Amniotic epithelial cell (primary cell): Measurements from ENCODE around the gene GPHN.
"Not testable (repeated sequence)": the region's sequence is repeated elsewhere in the genome, so short reads cannot be mapped to it uniquely, and the experiment has no call there.

Source experiments
- DNase-seq: peaks from one replicate; pipeline ENCODE4 v3.0.0-alpha.2; 2010; ENCODE audit warnings: low read depth

The GPHN gene

GRCh38 chr14:67059596-67059995 is 551.6 kb downstream of the GPHN start:
- no peak for DNase-seq

GRCh38 chr14:67060546-67060945 is 552.6 kb downstream of the GPHN start:
- no peak for DNase-seq

- DNase-seq, result not testable (repeated sequence)
Measured at GRCh38 chr14:67067070-67067814, 559.3 kb downstream of the GPHN start.

GRCh38 chr14:67068251-67068650 is 560.3 kb downstream of the GPHN start:
- DNase-seq, result peak; percentile 35

GRCh38 chr14:67071506-67071905 is 563.6 kb downstream of the GPHN start:
- no peak for DNase-seq

- no peak for DNase-seq
Measured at GRCh38 chr14:67077921-67078320, 570.0 kb downstream of the GPHN start.

- DNase-seq, result no peak
Measured at GRCh38 chr14:67079846-67080245, 571.9 kb downstream of the GPHN start.

- DNase-seq, result no peak
Measured at GRCh38 chr14:67108230-67108629, 600.3 kb downstream of the GPHN start.

- no peak for DNase-seq
Measured at GRCh38 chr14:67111022-67111421, 603.1 kb downstream of the GPHN start.

GRCh38 chr14:67112344-67112743 is 604.4 kb downstream of the GPHN start:
- DNase-seq, result no peak

GRCh38 chr14:67127174-67127573 is 619.2 kb downstream of the GPHN start:
- no peak for DNase-seq

GRCh38 chr14:67129768-67130167 is 621.8 kb downstream of the GPHN start:
- no peak for DNase-seq

- DNase-seq, result no peak
Measured at GRCh38 chr14:67131691-67132090, 623.7 kb downstream of the GPHN start.

- DNase-seq, result no peak
Measured at GRCh38 chr14:67133144-67133543, 625.2 kb downstream of the GPHN start.

GRCh38 chr14:67133595-67134441 is 625.9 kb downstream of the GPHN start:
- DNase-seq, result no peak

GRCh38 chr14:67137744-67138371 is 629.9 kb downstream of the GPHN start:
- peak; percentile 15 for DNase-seq

GRCh38 chr14:67140556-67140955 is 632.6 kb downstream of the GPHN start:
- no peak for DNase-seq

GRCh38 chr14:67141146-67141900 is 633.4 kb downstream of the GPHN start:
- DNase-seq, result no peak

GRCh38 chr14:67151082-67151666 is 643.2 kb downstream of the GPHN start:
- no peak for DNase-seq

- no peak for DNase-seq
Measured at GRCh38 chr14:67158566-67158965, 650.6 kb downstream of the GPHN start.

- DNase-seq, result peak; percentile 13
Measured at GRCh38 chr14:67162385-67162784, 654.4 kb downstream of the GPHN start.

GRCh38 chr14:67166450-67166853 is 658.5 kb downstream of the GPHN start:
- DNase-seq, result peak; percentile 51
